Tibial artery (tissue), 4 donors: ENCODE results near the gene STMND1.
"Not testable (repeated sequence)": the region's sequence is repeated elsewhere in the genome, so short reads cannot be mapped to it uniquely, and the experiment has no call there.

Source experiments
- DNase-seq, 2 donors: peaks; one replicate each; pipeline ENCODE4 v3.0.0-alpha.2; 2019
- H3K27ac ChIP-seq, 2 donors: fragments of 200-600 bp; sonication (generic) in 1 of 2; 1 replicate in 1 of 2; 2 replicates in 1 of 2; pipeline ENCODE4 v1.5.1; 2018 to 2019; ENCODE audit warnings: mild to moderate bottlenecking in 1 of 2
- H3K27me3 ChIP-seq, 2 donors: fragments of 200-600 bp; sonication (generic) in 1 of 2; one replicate each; pipeline versions ENCODE4 v1.5.1 to v1.6.0; 2016 to 2019
- H3K36me3 ChIP-seq, 3 donors: fragments of 200-600 bp; sonication (generic) in 2 of 3; one replicate each; pipeline ENCODE4 v1.5.1; 2016 to 2019; ENCODE audit warnings: mild to moderate bottlenecking in 2 of 3
- H3K4me1 ChIP-seq, 4 donors: fragments of 200-600 bp; sonication (generic) in 2 of 4; 1 replicate in 3 of 4; 2 replicates in 1 of 4; pipeline ENCODE4 v1.5.1; 2016 to 2019
- H3K4me3 ChIP-seq, 2 donors: fragments of 200-600 bp; sonication (generic) in 1 of 2; 1 replicate in 1 of 2; 2 replicates in 1 of 2; pipeline ENCODE4 v1.5.1; 2018 to 2019; ENCODE audit warnings: mild to moderate bottlenecking in 2 of 2
- H3K9me3 ChIP-seq, 3 donors: fragments of 200-600 bp; sonication (generic) in 1 of 3; one replicate each; pipeline ENCODE4 v1.5.1; 2016 to 2019
- intact Hi-C: fragments of 100-400 bp; cut with DNase I; formaldehyde crosslinking; loops from one replicate; pipeline ENCODE4 v1.15.0; 2023; ENCODE audit warnings: low total_unique reads
- TF ChIP-seq, protein P1 (sequence below), 2 experiments: fragments of 200-600 bp in 1 of 2; fragments of 450-650 bp in 1 of 2; IDR thresholded peaks; one replicate each; pipeline ENCODE4 v1.5.1; 2017 to 2019; ENCODE audit warnings: antibody characterized with exemption in 2 of 2, mild to moderate bottlenecking in 1 of 2, moderate library complexity in 1 of 2

Gene STMND1

GRCh38 chr6:17059850-17060249 is 42.0 kb upstream of the STMND1 start:
- DNase-seq: no peak
- H3K4me1 ChIP-seq: no peaks in the 10 kb centered on the region
- no peaks in the 10 kb centered on the region for H3K9me3 ChIP-seq
- intact Hi-C loops: no loop called here
- H3K27me3 ChIP-seq: no peaks in the 10 kb centered on the region
- TF ChIP-seq, protein P1, sequence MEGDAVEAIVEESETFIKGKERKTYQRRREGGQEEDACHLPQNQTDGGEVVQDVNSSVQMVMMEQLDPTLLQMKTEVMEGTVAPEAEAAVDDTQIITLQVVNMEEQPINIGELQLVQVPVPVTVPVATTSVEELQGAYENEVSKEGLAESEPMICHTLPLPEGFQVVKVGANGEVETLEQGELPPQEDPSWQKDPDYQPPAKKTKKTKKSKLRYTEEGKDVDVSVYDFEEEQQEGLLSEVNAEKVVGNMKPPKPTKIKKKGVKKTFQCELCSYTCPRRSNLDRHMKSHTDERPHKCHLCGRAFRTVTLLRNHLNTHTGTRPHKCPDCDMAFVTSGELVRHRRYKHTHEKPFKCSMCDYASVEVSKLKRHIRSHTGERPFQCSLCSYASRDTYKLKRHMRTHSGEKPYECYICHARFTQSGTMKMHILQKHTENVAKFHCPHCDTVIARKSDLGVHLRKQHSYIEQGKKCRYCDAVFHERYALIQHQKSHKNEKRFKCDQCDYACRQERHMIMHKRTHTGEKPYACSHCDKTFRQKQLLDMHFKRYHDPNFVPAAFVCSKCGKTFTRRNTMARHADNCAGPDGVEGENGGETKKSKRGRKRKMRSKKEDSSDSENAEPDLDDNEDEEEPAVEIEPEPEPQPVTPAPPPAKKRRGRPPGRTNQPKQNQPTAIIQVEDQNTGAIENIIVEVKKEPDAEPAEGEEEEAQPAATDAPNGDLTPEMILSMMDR (IDR thresholded peaks at IDR 0.05): no peak
- H3K36me3 ChIP-seq: no peaks in the 10 kb centered on the region
- no peak overlapping the region for H3K4me3 ChIP-seq
- H3K27ac ChIP-seq: no peak overlapping the region

DNA sequence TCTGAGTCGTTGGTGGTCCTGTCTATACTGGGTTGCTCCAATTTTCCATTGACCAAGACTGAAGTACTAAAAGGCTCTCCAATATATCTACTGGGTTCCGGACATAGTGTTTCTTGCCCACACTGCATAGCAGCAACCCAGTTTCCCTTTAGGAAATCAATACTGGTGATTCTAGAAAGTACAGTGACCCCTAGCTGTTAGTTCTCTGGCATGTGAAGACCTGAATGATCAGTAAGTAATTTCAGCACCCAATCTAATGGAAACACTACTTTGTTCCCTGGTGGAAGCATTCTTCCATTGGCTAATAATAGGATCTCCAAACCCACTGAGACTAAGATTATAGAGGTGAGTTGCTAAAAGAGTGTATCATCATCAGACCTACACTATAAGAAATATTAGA is 40.8 kb upstream of the STMND1 start:
- DNase-seq: no peak
- Histone ChIP-seq H3K4me1 (no peaks in the 10 kb centered on the region), H3K4me3 (no peak overlapping the region), H3K27me3 (no peaks in the 10 kb centered on the region), H3K27ac (no peak overlapping the region), H3K9me3 (no peaks in the 10 kb centered on the region), H3K36me3 (no peaks in the 10 kb centered on the region)
- TF ChIP-seq, protein P1 (IDR thresholded peaks at IDR 0.05): no peak
- intact Hi-C loops: no loop called here

DNA sequence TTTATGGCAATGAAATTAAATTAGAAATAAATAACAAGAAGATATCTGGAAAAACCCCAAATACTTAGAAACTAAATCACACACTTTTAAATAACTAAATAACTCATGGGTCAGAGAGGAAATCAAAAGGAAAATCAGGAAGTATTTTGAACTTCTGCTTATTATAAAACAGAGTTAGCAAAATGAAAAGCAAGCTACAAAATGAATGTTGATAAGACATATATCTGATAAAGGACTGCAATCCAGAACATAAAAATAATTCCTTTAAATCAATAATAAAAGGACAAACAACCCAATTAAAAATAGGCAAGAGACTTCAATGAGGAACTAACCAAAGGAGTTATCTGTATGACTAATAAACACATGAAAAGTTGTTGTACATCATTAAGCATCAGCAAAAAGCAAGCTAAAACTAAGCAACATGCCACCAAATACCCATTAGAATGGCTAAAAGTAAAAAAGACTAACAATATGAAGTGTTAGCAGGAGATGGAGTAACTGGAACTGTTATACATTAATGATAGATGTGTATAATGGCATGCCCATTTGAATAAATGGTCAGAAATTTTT is 38.9 kb upstream of the STMND1 start:
- H3K9me3 ChIP-seq: no peaks in the 10 kb centered on the region
- H3K4me3 ChIP-seq: no peak overlapping the region
- intact Hi-C loops: no loop called here
- TF ChIP-seq, protein P1 (IDR thresholded peaks at IDR 0.05): no peak
- no peaks in the 10 kb centered on the region for H3K27me3 ChIP-seq
- DNase-seq: no peak
- no peaks in the 10 kb centered on the region for H3K36me3 ChIP-seq
- no peaks in the 10 kb centered on the region for H3K4me1 ChIP-seq
- H3K27ac ChIP-seq: no peak overlapping the region

- H3K9me3 ChIP-seq: peaks cover 0 to 2% (median 0%) of the 10 kb centered on the region in 3 donors
- TF ChIP-seq, protein P1 (IDR thresholded peaks at IDR 0.05): no peak
- DNase-seq: no peak
- intact Hi-C loops: no loop called here
- H3K36me3 ChIP-seq: no peaks in the 10 kb centered on the region
- H3K27me3 ChIP-seq: no peaks in the 10 kb centered on the region
- no peak overlapping the region for H3K27ac ChIP-seq
- no peaks in the 10 kb centered on the region for H3K4me1 ChIP-seq
- no peak overlapping the region for H3K4me3 ChIP-seq
Observed at GRCh38 chr6:17064975-17065374, 36.9 kb upstream of the STMND1 start.

DNA sequence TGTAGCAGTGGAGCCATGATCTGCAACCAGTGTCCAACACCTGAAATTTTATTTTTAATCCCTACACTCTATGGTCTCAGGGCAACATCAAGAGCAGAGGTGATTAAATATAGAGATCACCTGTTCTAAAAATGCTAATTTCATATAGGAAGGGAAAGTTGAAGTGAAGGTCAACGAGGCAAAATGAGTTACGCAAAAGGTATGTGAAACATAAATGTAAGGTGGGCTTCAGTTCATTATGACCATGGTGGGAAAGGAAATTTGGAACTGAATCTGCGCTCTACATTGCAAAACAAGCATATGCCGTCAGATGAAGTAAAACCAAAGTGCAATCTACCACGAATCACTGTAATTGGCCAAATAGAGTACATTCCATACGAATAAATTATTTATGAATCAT is 35.2 kb upstream of the STMND1 start:
- Histone ChIP-seq H3K9me3 (peaks cover 0 to 2% (median 0%) of the 10 kb centered on the region in 3 donors), H3K4me1 (no peaks in the 10 kb centered on the region), H3K27ac (no peak overlapping the region), H3K27me3 (no peaks in the 10 kb centered on the region), H3K36me3 (no peaks in the 10 kb centered on the region), H3K4me3 (no peak overlapping the region)
- no peak for DNase-seq
- TF ChIP-seq, protein P1 (IDR thresholded peaks at IDR 0.05): no peak
- intact Hi-C loops: no loop called here

- H3K36me3 ChIP-seq: not testable (repeated sequence)
Observed at GRCh38 chr6:17068972-17069371, 32.9 kb upstream of the STMND1 start.

DNA sequence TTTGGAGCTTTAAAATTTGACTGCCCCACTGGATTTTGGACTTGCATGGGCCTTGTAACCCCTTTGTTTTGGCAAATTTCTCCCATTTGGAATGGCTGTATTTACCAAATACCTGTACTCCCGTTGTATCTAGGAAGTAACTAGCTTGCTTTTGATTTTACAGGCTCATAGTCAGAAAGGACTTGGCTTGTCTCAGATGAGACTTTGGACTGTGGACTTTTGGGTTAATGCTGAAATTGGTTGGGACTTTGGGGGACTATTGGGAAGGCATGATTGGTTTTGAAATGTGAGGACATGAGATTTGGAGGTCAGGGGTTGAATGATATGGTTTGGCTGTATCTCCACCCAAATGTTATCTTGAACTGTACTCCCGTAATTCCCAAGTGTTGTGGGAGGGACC is 31.4 kb upstream of the STMND1 start:
- H3K4me3 ChIP-seq, DNase-seq, H3K27ac ChIP-seq, H3K4me1 ChIP-seq, H3K9me3 ChIP-seq, H3K27me3 ChIP-seq, H3K36me3 ChIP-seq, intact Hi-C loops: not testable (repeated sequence)

More at GRCh38 chr6:17068972-17069371, 32.9 kb upstream of the STMND1 start:
- H3K4me3 ChIP-seq, H3K27ac ChIP-seq, intact Hi-C loops, DNase-seq, H3K9me3 ChIP-seq, H3K27me3 ChIP-seq, H3K4me1 ChIP-seq: not testable (repeated sequence)

GRCh38 chr6:17073596-17073995 is 28.3 kb upstream of the STMND1 start:
- H3K27me3 ChIP-seq, H3K4me3 ChIP-seq, DNase-seq, H3K27ac ChIP-seq, intact Hi-C loops, H3K9me3 ChIP-seq, H3K4me1 ChIP-seq, H3K36me3 ChIP-seq: not testable (repeated sequence)
